Gastrocnemius medialis (tissue), 4 donors: Measurements from ENCODE around the gene ADARB2. TPM values are rescaled to one million over a fixed set of nuclear protein-coding genes. Genes with fewer than 3 reads are reported as not detected.

ENCODE experiments used
- ATAC-seq, 2 donors: fragments of 150-250 bp; one replicate each; pipeline ENCODE4 v1.9.1; 2016
- DNase-seq, 2 donors: peaks; one replicate each; pipeline ENCODE4 v3.0.0-alpha.2; 2019
- H3K27ac ChIP-seq, 4 donors: fragments of 200-600 bp; sonication (generic); 1 replicate in 1 of 4; 2 replicates in 3 of 4; pipeline ENCODE4 v1.5.1; 2016 to 2018; ENCODE audit warnings: mild to moderate bottlenecking in 2 of 4, moderate library complexity in 1 of 4
- H3K27me3 ChIP-seq, 3 donors: fragments of 200-600 bp; sonication (generic) in 2 of 3; 1 replicate in 1 of 3; 2 replicates in 2 of 3; pipeline versions ENCODE4 v1.5.1 to v1.6.0; 2016 to 2019; ENCODE audit warnings: mild to moderate bottlenecking in 1 of 3, moderate library complexity in 1 of 3
- H3K36me3 ChIP-seq, 2 donors: fragments of 200-600 bp; sonication (generic) in 1 of 2; one replicate each; pipeline ENCODE4 v1.5.1; 2017 to 2018
- H3K4me1 ChIP-seq, 2 donors: fragments of 200-600 bp; sonication (generic) in 1 of 2; one replicate each; pipeline ENCODE4 v1.5.1; 2016 to 2017; ENCODE audit warnings: mild to moderate bottlenecking in 2 of 2
- H3K4me3 ChIP-seq, 4 donors: fragments of 200-600 bp; sonication (generic) in 3 of 4; 1 replicate in 1 of 4; 2 replicates in 3 of 4; pipeline ENCODE4 v1.5.1; 2016 to 2019; ENCODE audit warnings: mild to moderate bottlenecking in 2 of 4
- H3K9me3 ChIP-seq, 3 donors: fragments of 200-600 bp; sonication (generic) in 2 of 3; 1 replicate in 1 of 3; 2 replicates in 2 of 3; pipeline ENCODE4 v1.5.1; 2016 to 2019
- POLR2A ChIP-seq, 2 donors: fragments of 450-650 bp; IDR thresholded peaks; one replicate each; pipeline ENCODE4 v1.6.1; 2017; ENCODE audit warnings: antibody characterized with exemption in 2 of 2, mild to moderate bottlenecking in 2 of 2, moderate library complexity in 2 of 2
- in situ Hi-C, 4 donors: fragments of 200-750 bp; cut with MboI; loops; one replicate each; pipeline versions ENCODE4 v1.15.0 to v1.8.0; 2017; ENCODE audit warnings: low sequenced_read_pairs in 4 of 4
- intact Hi-C: fragments of 100-400 bp; cut with DNase I; formaldehyde crosslinking; loops from one replicate; pipeline ENCODE4 v1.15.1; 2023; ENCODE audit warnings: low total_unique reads
- total RNA-seq, 4 donors: library from RNA; depleted of rRNA; stranded (reverse); fragments of >200 nt; gene quantifications; one replicate each; pipeline versions ENCODE4 v1.1.0 to v1.2.3, GENCODE V29; 2016
- TF ChIP-seq, protein P1 (sequence below), 5 experiments: fragments of 450-650 bp in 3 of 5; fragments of 200-600 bp in 2 of 5; sonication (generic) in 2 of 5; IDR thresholded peaks in 4 of 5; conservative IDR thresholded peaks in 1 of 5; 1 replicate in 4 of 5; 2 replicates in 1 of 5; pipeline ENCODE4 v1.5.1; 2016 to 2019; ENCODE audit warnings: antibody characterized with exemption in 5 of 5, mild to moderate bottlenecking in 3 of 5, moderate library complexity in 3 of 5

Gene ADARB2
- total RNA-seq, 4 donors from 2014 or later, result 0.07 to 0.87 (median 0.10) TPM

GRCh38 chr10:1409392-1409791 is 327.9 kb downstream of the ADARB2 start:
- H3K27me3 ChIP-seq, result no peaks in the 10 kb centered on the region
- no peaks in the 10 kb centered on the region for H3K9me3 ChIP-seq
- no peaks in the 10 kb centered on the region for H3K4me1 ChIP-seq
- in situ Hi-C loops (no loop called here), intact Hi-C loops (no loop called here)
- ATAC-seq (no peak), DNase-seq (no peak)
- TF ChIP-seq, protein P1, sequence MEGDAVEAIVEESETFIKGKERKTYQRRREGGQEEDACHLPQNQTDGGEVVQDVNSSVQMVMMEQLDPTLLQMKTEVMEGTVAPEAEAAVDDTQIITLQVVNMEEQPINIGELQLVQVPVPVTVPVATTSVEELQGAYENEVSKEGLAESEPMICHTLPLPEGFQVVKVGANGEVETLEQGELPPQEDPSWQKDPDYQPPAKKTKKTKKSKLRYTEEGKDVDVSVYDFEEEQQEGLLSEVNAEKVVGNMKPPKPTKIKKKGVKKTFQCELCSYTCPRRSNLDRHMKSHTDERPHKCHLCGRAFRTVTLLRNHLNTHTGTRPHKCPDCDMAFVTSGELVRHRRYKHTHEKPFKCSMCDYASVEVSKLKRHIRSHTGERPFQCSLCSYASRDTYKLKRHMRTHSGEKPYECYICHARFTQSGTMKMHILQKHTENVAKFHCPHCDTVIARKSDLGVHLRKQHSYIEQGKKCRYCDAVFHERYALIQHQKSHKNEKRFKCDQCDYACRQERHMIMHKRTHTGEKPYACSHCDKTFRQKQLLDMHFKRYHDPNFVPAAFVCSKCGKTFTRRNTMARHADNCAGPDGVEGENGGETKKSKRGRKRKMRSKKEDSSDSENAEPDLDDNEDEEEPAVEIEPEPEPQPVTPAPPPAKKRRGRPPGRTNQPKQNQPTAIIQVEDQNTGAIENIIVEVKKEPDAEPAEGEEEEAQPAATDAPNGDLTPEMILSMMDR (IDR thresholded peaks at IDR 0.05 in 4 of 5, conservative IDR thresholded peaks at IDR 0.05 in 1 of 5), result no peak
- TF ChIP-seq POLR2A (IDR thresholded peaks at IDR 0.05), result no peak
- no peaks in the 10 kb centered on the region for H3K36me3 ChIP-seq
- H3K4me3 ChIP-seq, result no peak overlapping the region
- no peak overlapping the region for H3K27ac ChIP-seq

- no peaks in the 10 kb centered on the region for H3K9me3 ChIP-seq
Measured at GRCh38 chr10:1408651-1409367, 328.5 kb downstream of the ADARB2 start.

DNA sequence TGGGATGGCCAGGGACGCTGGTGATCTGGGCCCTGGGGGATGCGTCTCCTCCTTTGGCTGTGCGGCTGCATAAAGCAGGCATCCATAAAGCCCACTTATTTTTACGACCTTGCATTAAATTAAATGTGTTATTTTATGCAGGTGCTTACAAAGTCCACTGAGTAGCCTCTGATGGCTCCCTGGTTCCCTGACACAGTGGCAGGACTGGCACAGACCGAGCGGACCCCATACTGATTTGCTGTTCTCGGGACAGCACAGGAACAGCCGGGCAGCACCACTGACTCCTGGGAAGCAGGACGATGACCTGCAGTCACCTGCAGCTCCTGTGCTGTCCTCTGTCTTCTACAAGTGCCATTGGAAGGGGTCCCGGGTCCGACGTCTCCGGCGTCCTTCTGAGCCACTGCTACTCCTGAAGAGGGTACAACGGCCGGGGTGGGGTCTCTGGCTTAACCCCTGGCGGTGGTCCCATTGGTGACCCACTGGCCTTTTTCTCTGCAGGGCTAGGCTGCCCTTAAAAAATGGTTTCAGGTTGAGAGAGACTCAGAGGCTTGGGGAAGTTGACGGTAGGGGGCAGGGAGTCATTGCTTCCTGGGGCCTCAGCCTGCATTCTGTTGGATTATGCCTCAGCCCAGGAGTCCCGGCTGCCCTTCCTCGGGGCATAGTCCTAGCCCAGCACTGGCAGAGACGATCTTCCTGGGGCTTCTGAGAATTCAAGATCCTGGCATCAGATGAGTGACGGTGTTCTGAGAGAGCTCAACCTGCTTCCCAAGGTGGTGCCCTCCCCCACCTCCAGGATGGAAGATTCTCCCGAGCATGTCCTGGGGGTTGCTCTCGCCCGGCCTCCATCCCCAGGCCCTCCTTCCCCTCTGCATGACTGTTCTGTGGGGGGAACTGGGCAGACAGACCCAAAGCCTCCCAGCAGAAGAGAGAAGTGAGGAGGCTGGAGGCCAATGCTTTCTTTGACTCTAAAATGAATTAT is 330.1 kb downstream of the ADARB2 start:
- in situ Hi-C loops, result no loop called here
- intact Hi-C loops, result no loop called here
- H3K27ac ChIP-seq, result no peak overlapping the region
- DNase-seq (no peak), ATAC-seq (no peak)
- no peaks in the 10 kb centered on the region for H3K9me3 ChIP-seq
- H3K4me3 ChIP-seq, result no peak overlapping the region
- H3K4me1 ChIP-seq, result no peaks in the 10 kb centered on the region
- H3K27me3 ChIP-seq, result no peaks in the 10 kb centered on the region
- no peaks in the 10 kb centered on the region for H3K36me3 ChIP-seq
- TF ChIP-seq, protein P1 (IDR thresholded peaks at IDR 0.05 in 4 of 5, conservative IDR thresholded peaks at IDR 0.05 in 1 of 5), result no peak
- TF ChIP-seq POLR2A (IDR thresholded peaks at IDR 0.05), result no peak

More at GRCh38 chr10:1408651-1409367, 328.5 kb downstream of the ADARB2 start:
- no peaks in the 10 kb centered on the region for H3K36me3 ChIP-seq
- H3K4me3 ChIP-seq, result no peak overlapping the region
- in situ Hi-C loops, result no loop called here
- no peak overlapping the region for H3K27ac ChIP-seq
- TF ChIP-seq POLR2A (IDR thresholded peaks at IDR 0.05), result no peak
- TF ChIP-seq, protein P1 (IDR thresholded peaks at IDR 0.05 in 4 of 5, conservative IDR thresholded peaks at IDR 0.05 in 1 of 5), result no peak
- ATAC-seq, result no peak
- no peaks in the 10 kb centered on the region for H3K4me1 ChIP-seq
- DNase-seq, result no peak
- intact Hi-C loops, result no loop called here
- no peaks in the 10 kb centered on the region for H3K27me3 ChIP-seq

DNA sequence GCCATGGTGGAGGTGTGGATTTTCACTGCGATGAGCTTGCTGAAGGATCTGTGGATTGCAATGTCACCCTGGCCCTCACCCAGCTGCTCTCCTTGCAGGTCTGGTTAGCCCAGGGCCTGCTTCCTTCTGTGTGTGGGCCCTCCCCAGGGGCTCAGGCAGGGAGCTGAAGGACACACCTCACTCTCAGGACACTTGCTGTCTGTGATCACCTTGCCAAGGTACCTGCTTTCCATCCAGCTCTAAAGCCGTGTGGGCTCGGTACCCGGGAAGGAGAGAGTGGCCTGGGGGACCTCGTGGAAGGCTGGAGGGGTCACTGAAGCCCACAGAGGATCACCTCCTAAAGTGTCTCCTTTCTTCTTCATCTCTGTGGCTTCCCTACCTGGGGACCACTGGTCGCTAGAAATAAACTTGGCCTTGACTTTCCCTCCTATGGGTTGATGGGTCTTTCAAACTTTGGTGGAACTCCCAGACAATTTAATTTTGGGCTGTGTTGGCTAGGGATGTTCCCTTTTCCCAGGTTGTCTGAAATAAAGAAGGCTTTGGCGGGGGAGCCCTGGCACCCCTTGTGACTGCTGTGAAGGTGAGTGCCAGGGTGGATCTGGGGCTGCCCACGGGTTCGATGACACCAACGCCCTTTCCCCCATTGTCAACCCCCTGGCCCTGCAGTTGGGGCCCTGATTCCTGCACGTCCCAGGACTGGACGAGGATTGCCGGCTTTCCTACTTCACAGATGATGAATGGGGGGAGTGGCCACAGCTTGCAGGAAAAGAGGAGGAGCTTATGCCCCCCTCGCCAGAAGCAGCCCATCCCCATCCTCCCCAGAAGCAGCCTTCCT is 331.0 kb downstream of the ADARB2 start:
- Histone ChIP-seq H3K27ac (no peak overlapping the region), H3K4me3 (no peak overlapping the region), H3K27me3 (peaks cover 0 to 7% (median 0%) of the 10 kb centered on the region in 3 donors), H3K36me3 (no peaks in the 10 kb centered on the region), H3K9me3 (no peaks in the 10 kb centered on the region), H3K4me1 (no peaks in the 10 kb centered on the region)
- in situ Hi-C loops, result no loop called here
- no peak for TF ChIP-seq POLR2A (IDR thresholded peaks at IDR 0.05)
- TF ChIP-seq, protein P1 (IDR thresholded peaks at IDR 0.05 in 4 of 5, conservative IDR thresholded peaks at IDR 0.05 in 1 of 5), result no peak
- DNase-seq, result no peak
- intact Hi-C loops, result no loop called here
- ATAC-seq, result no peak
